HG03280 (cell line): Measurements from ENCODE around the gene HS3ST5.

Source experiments
- ATAC-seq: cut with Tn5 transposase; IDR thresholded peaks from one replicate; pipeline ENCODE4 v1.9.1; 2021; ENCODE audit warnings: mild to moderate bottlenecking, moderate library complexity; ENCODE audit not compliant: unreplicated experiment

HS3ST5 gene

DNA sequence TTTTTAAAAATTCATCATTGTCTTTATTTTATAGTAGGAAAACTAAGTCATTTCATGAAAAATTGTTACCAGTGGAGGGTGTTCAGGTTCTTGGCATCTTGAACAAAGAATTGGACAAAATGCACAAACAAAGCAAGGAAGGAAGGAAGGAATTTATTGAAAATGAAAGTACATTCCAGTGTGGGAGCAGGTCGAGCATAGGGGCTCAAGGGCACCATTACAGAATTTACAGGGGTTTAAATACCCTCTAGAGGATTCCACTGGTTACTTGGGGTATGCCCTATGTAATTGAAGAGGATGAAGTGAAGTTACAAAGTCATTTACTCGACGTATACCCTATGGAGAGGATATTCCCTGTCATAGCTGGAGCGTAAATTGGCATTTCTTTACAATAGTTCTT is 334.5 kb downstream of the HS3ST5 start:
- ATAC-seq: no peak

DNA sequence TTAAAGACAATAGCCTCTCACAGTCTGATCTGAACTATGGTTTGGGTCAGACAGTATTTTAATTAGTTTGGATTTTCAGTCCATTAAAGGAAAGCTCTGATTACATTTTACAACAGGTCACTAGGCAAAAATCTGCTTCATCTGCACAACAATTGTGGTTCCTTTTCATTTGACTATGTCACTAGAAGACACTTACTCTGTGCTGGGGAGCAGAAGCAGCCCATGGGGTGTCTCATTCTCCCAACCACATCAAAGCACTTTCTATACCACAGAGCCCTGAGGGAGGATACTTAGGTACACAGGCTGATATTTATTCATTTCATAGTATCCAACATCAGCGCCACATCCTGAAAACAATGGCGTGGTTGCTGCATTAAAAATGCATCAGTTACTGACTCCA is 335.3 kb downstream of the HS3ST5 start:
- ATAC-seq: peak; percentile 88
